ENCODE data around the gene HTD2.

The HTD2 gene

GRCh38 chr3:58292866-58293265 is 13.5 kb upstream of the HTD2 start:
- no peak for DNase-seq (ENCODE audit: low read depth)

- no peak for DNase-seq (ENCODE audit: low read depth)
Measured at GRCh38 chr3:58293516-58293915, 12.8 kb upstream of the HTD2 start.

- DNase-seq (ENCODE audit: low read depth) = no peak
Measured at GRCh38 chr3:58296269-58296668, 10.1 kb upstream of the HTD2 start.

GRCh38 chr3:58296843-58297242 is 9.5 kb upstream of the HTD2 start:
- DNase-seq (ENCODE audit: low read depth) = no peak

- no peak for DNase-seq (ENCODE audit: low read depth)
Measured at GRCh38 chr3:58298190-58298589, 8.1 kb upstream of the HTD2 start.

GRCh38 chr3:58299075-58299474 is 7.2 kb upstream of the HTD2 start:
- no peak for DNase-seq (ENCODE audit: low read depth)

GRCh38 chr3:58299839-58300516 is 6.3 kb upstream of the HTD2 start:
- DNase-seq (ENCODE audit: low read depth) = peak; percentile 52

GRCh38 chr3:58307639-58308215 is 1.4 kb downstream of the HTD2 start:
- peak; percentile 63 for DNase-seq (ENCODE audit: low read depth)

GRCh38 chr3:58308728-58309127 is 2.4 kb downstream of the HTD2 start:
- peak; percentile 19 for DNase-seq (ENCODE audit: low read depth)

- no peak for DNase-seq (ENCODE audit: low read depth)
Measured at GRCh38 chr3:58317811-58318210, 11.5 kb downstream of the HTD2 start.

GRCh38 chr3:58321791-58322190 is 15.5 kb downstream of the HTD2 start:
- DNase-seq (ENCODE audit: low read depth) = no peak

- no peak for DNase-seq (ENCODE audit: low read depth)
Measured at GRCh38 chr3:58322793-58323192, 16.5 kb downstream of the HTD2 start.

GRCh38 chr3:58323529-58324390 is 17.4 kb downstream of the HTD2 start:
- no peak for DNase-seq (ENCODE audit: low read depth)

- no peak for DNase-seq (ENCODE audit: low read depth)
Measured at GRCh38 chr3:58324391-58325390, 18.4 kb downstream of the HTD2 start.

- no peak for DNase-seq (ENCODE audit: low read depth)
Measured at GRCh38 chr3:58325525-58325992, 19.2 kb downstream of the HTD2 start.

GRCh38 chr3:58326267-58326900 is 20.1 kb downstream of the HTD2 start:
- no peak for DNase-seq (ENCODE audit: low read depth)

GRCh38 chr3:58329150-58329921 is 23.0 kb downstream of the HTD2 start:
- DNase-seq (ENCODE audit: low read depth) = no peak

GRCh38 chr3:58329922-58330413 is 23.6 kb downstream of the HTD2 start:
- no peak for DNase-seq (ENCODE audit: low read depth)

- DNase-seq (ENCODE audit: low read depth) = no peak
Measured at GRCh38 chr3:58331593-58332152, 25.4 kb downstream of the HTD2 start.

All from EH (cell line).